ENCODE measurements around the gene PSMG3.

Gene PSMG3

GRCh38 chr7:1579481-1580421 is 9.9 kb upstream of the PSMG3 start:
- no peak for DNase-seq (ENCODE audit: low read depth, low spot score)

- no peak for DNase-seq (ENCODE audit: low read depth, low spot score)
These were observed 8.7 kb upstream of the PSMG3 start for GRCh38 chr7:1578513-1578912.

- no peak for DNase-seq (ENCODE audit: low read depth, low spot score)
These were observed 6.9 kb upstream of the PSMG3 start for GRCh38 chr7:1576521-1577253.

GRCh38 chr7:1575809-1576208 is 6.0 kb upstream of the PSMG3 start:
- DNase-seq (ENCODE audit: low read depth, low spot score) = no peak

- DNase-seq (ENCODE audit: low read depth, low spot score) = no peak
These were observed 2.4 kb upstream of the PSMG3 start for GRCh38 chr7:1572111-1572822.

GRCh38 chr7:1569440-1569832 is 396 bp downstream of the PSMG3 start:
- no peak for DNase-seq (ENCODE audit: low read depth, low spot score)

GRCh38 chr7:1569016-1569415 is 816 bp downstream of the PSMG3 start:
- DNase-seq (ENCODE audit: low read depth, low spot score) = no peak

GRCh38 chr7:1567896-1568510 is 1.8 kb downstream of the PSMG3 start:
- no peak for DNase-seq (ENCODE audit: low read depth, low spot score)

GRCh38 chr7:1567049-1567771 is 2.6 kb downstream of the PSMG3 start:
- no peak for DNase-seq (ENCODE audit: low read depth, low spot score)

- DNase-seq (ENCODE audit: low read depth, low spot score) = no peak
These were observed 3.2 kb downstream of the PSMG3 start for GRCh38 chr7:1566687-1567048.

GRCh38 chr7:1564603-1565022 is 5.2 kb downstream of the PSMG3 start:
- DNase-seq (ENCODE audit: low read depth, low spot score) = no peak

GRCh38 chr7:1563981-1564602 is 5.7 kb downstream of the PSMG3 start:
- DNase-seq (ENCODE audit: low read depth, low spot score) = no peak

- no peak for DNase-seq (ENCODE audit: low read depth, low spot score)
These were observed 7.2 kb downstream of the PSMG3 start for GRCh38 chr7:1562597-1563051.

GRCh38 chr7:1562116-1562515 is 7.7 kb downstream of the PSMG3 start:
- DNase-seq (ENCODE audit: low read depth, low spot score) = no peak

GRCh38 chr7:1561036-1561940 is 8.5 kb downstream of the PSMG3 start:
- no peak for DNase-seq (ENCODE audit: low read depth, low spot score)

- DNase-seq (ENCODE audit: low read depth, low spot score) = no peak
These were observed 9.2 kb downstream of the PSMG3 start for GRCh38 chr7:1560620-1561031.

GRCh38 chr7:1559626-1560590 is 9.9 kb downstream of the PSMG3 start:
- no peak for DNase-seq (ENCODE audit: low read depth, low spot score)

Measured in smooth muscle cell of the brain vasculature (primary cell).